GM19395 (cell line): ENCODE results near the gene FAM110C.

Experiments
- ATAC-seq: cut with Tn5 transposase; IDR thresholded peaks from one replicate; pipeline ENCODE4 v1.9.1; 2021; ENCODE audit warnings: mild to moderate bottlenecking, moderate library complexity; ENCODE audit not compliant: unreplicated experiment

Gene FAM110C

GRCh38 chr2:11248-11941 lies 34.9 kb downstream of the FAM110C start:
- ATAC-seq: no peak

- no peak for ATAC-seq
Observed at GRCh38 chr2:10222-10875, 36.0 kb downstream of the FAM110C start.
